HG02970 (cell line): Measurements from ENCODE around the gene CAPN8.

ENCODE experiments used
- ATAC-seq: cut with Tn5 transposase; IDR thresholded peaks from one replicate; pipeline ENCODE4 v1.9.1; 2021; ENCODE audit warnings: mild to moderate bottlenecking, moderate library complexity, moderate number of reproducible peaks; ENCODE audit not compliant: unreplicated experiment, low FRiP score

Gene CAPN8

DNA sequence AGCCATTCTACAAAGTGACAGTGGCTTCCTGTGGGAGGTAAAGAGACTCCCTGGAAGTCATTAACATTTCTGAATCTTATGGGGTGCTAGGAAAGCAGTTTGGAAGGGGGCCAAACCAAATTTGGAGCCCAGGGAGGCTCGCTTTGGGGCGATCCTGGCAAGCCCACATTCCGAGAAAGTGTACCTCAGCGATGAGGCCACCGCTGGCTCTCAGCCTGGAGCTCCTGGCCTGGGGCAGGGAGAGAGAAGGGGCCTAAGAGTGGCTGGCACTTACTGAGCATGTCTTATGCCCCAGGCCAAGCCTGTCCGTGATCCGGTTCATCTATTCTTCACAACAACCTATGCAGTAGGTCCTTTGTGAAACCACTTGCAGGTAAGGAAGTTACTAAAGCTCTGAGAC is 173.5 kb downstream of the CAPN8 start:
- ATAC-seq, result no peak
